H1 (cell line): ENCODE results near the gene UBE3B. TPM values are rescaled to one million over a fixed set of nuclear protein-coding genes. Genes with fewer than 3 reads are reported as not detected.

Source experiments
- CTCF ChIA-PET: fragments of 300-600 bp; sonication (Branson Sonifier 250); formaldehyde crosslinking; loops from one replicate; lab custom pipeline; 2021; ENCODE audit not compliant: partially characterized antibody; lab: Charles Lee
- POLR2A ChIA-PET: fragments of 300-600 bp; sonication (Branson Sonifier 250); formaldehyde crosslinking; loops from one replicate; lab custom pipeline; 2021; ENCODE audit warnings: inconsistent platforms; ENCODE audit not compliant: partially characterized antibody; lab: Charles Lee
- DNase-seq, 2 experiments: peaks; one replicate each; pipeline versions ENCODE4 v3.0.0 to v3.0.0-alpha.2; 2010 to 2022; ENCODE audit warnings: low spot score in 2 of 2, low read depth in 1 of 2, mixed read lengths in 1 of 2
- FAIRE-seq: peaks from 2 replicates; lab custom pipeline; 2011; peaks lifted over from hg19 to GRCh38; lab: Jason Lieb, UNC
- H2AFZ ChIP-seq: 2 replicates; pipeline ENCODE4 v1.8.1; 2012; ENCODE audit warnings: low read length, inconsistent platforms
- H2AK5ac ChIP-seq: 2 replicates; pipeline ENCODE4 v1.6.1; 2013; ENCODE audit warnings: low read depth, low read length
- H2BK120ac ChIP-seq: replicated peaks from 2 replicates; pipeline ENCODE3; 2013; ENCODE audit warnings: low read depth, low read length, inconsistent platforms
- H2BK12ac ChIP-seq: 2 replicates; pipeline ENCODE4 v1.6.1; 2013; ENCODE audit warnings: low read depth, low read length
- H2BK15ac ChIP-seq: 2 replicates; pipeline ENCODE4 v1.6.1; 2013; ENCODE audit warnings: low read length
- H2BK20ac ChIP-seq: 2 replicates; pipeline ENCODE4 v1.6.1; 2013; ENCODE audit warnings: low read length
- H2BK5ac ChIP-seq: 2 replicates; pipeline ENCODE4 v1.6.1; 2013; ENCODE audit warnings: low read depth, low read length
- H3K14ac ChIP-seq: 2 replicates; pipeline ENCODE4 v1.6.1; 2013; ENCODE audit warnings: inconsistent platforms; ENCODE audit not compliant: insufficient read length
- H3K18ac ChIP-seq: 2 replicates; pipeline ENCODE4 v1.6.1; 2013; ENCODE audit warnings: low read length; ENCODE audit errors: extremely low read depth
- H3K23ac ChIP-seq: 2 replicates; pipeline ENCODE4 v1.6.1; 2013; ENCODE audit warnings: inconsistent platforms; ENCODE audit not compliant: insufficient read length
- H3K23me2 ChIP-seq: 2 replicates; pipeline ENCODE4 v1.6.1; 2013; ENCODE audit warnings: low read depth, low read length
- H3K27ac ChIP-seq: 2 replicates; pipeline ENCODE4 v1.6.1; 2011; ENCODE audit warnings: low read depth, low read length, inconsistent platforms
- H3K27me3 ChIP-seq, 4 experiments: replicated peaks in 1 of 4; 1 replicate in 1 of 4; 2 replicates in 3 of 4; pipeline versions ENCODE4 v1.6.1 to v1.8.1; 2011 to 2013; ENCODE audit warnings: low read length in 3 of 4, mild to moderate bottlenecking in 3 of 4, inconsistent platforms in 2 of 4, mixed read lengths in 2 of 4, moderate library complexity in 1 of 4; ENCODE audit not compliant: control insufficient read depth in 3 of 4, insufficient read depth in 3 of 4; ENCODE audit errors: extremely low read depth in 1 of 4
- H3K36me3 ChIP-seq, 4 experiments: 2 replicates each; pipeline versions ENCODE4 v1.6.1 to v1.8.1; 2011 to 2013; ENCODE audit warnings: mild to moderate bottlenecking in 4 of 4, low read length in 3 of 4, moderate library complexity in 2 of 4, control low read depth in 1 of 4, inconsistent platforms in 1 of 4; ENCODE audit not compliant: insufficient read depth in 4 of 4, control insufficient read depth in 2 of 4
- H3K4ac ChIP-seq: replicated peaks from 2 replicates; pipeline ENCODE3; 2013; ENCODE audit warnings: low read length, low read depth, mixed read lengths, inconsistent platforms; ENCODE audit not compliant: insufficient read length
- H3K4me1 ChIP-seq, 4 experiments: replicated peaks in 1 of 4; 1 replicate in 1 of 4; 2 replicates in 3 of 4; pipeline versions ENCODE4 v1.6.1 to v1.8.1; 2011 to 2013; ENCODE audit warnings: low read length in 3 of 4, inconsistent platforms in 2 of 4, mixed read lengths in 1 of 4; ENCODE audit not compliant: insufficient read depth in 4 of 4, control insufficient read depth in 3 of 4
- H3K4me2 ChIP-seq, 2 experiments: 2 replicates each; pipeline versions ENCODE4 v1.6.1 to v1.8.1; 2011 to 2013; ENCODE audit warnings: low read depth in 2 of 2, low read length in 2 of 2, control low read depth in 1 of 2, inconsistent platforms in 1 of 2, mild to moderate bottlenecking in 1 of 2; ENCODE audit not compliant: insufficient read depth in 1 of 2
- H3K4me3 ChIP-seq, 4 experiments: fragments of 200-600, 300-600 bp in 1 of 4; sonication (generic), shearing (Covaris generic), sonication (Bioruptor Twin) in 1 of 4; 2 replicates each; pipeline versions ENCODE4 v1.5.1 to v1.8.1; 2011 to 2016; ENCODE audit warnings: low read length in 4 of 4, low read depth in 3 of 4, control low read depth in 2 of 4, inconsistent platforms in 2 of 4, mild to moderate bottlenecking in 2 of 4, mixed read lengths in 1 of 4, moderate library complexity in 1 of 4; ENCODE audit not compliant: insufficient read depth in 2 of 4; ENCODE audit errors: extremely low read depth in 1 of 4
- H3K56ac ChIP-seq: replicated peaks from 2 replicates; pipeline ENCODE3; 2013; ENCODE audit warnings: low read depth, mild to moderate bottlenecking, mixed read lengths, low read length, inconsistent platforms; ENCODE audit not compliant: insufficient read length
- H3K79me1 ChIP-seq: 2 replicates; pipeline ENCODE4 v1.6.1; 2013; ENCODE audit warnings: low read depth, low read length, control low read depth
- H3K79me2 ChIP-seq, 2 experiments: 2 replicates each; pipeline versions ENCODE4 v1.6.1 to v1.8.1; 2012 to 2013; ENCODE audit warnings: low read length in 2 of 2, mild to moderate bottlenecking in 2 of 2, inconsistent platforms in 1 of 2; ENCODE audit not compliant: insufficient read depth in 2 of 2, control insufficient read depth in 1 of 2
- H3K9ac ChIP-seq, 4 experiments: replicated peaks in 1 of 4; 1 replicate in 1 of 4; 2 replicates in 3 of 4; pipeline versions ENCODE4 v1.6.1 to v1.8.1; 2011 to 2013; ENCODE audit warnings: low read depth in 3 of 4, low read length in 3 of 4, control low read depth in 2 of 4, mild to moderate bottlenecking in 2 of 4, moderate library complexity in 2 of 4, inconsistent platforms in 1 of 4; ENCODE audit errors: extremely low read depth in 1 of 4
- H3K9me3 ChIP-seq, 2 experiments: 2 replicates each; pipeline versions ENCODE4 v1.6.1 to v1.8.1; 2012 to 2013; ENCODE audit warnings: mild to moderate bottlenecking in 2 of 2, moderate library complexity in 2 of 2, control low read depth in 1 of 2, inconsistent platforms in 1 of 2, low read depth in 1 of 2, low read length in 1 of 2, mixed read lengths in 1 of 2; ENCODE audit not compliant: insufficient read depth in 2 of 2
- H4K20me1 ChIP-seq, 2 experiments: replicated peaks in 1 of 2; 2 replicates each; pipeline versions ENCODE3 to v1.8.1; 2011 to 2013; ENCODE audit warnings: inconsistent platforms in 2 of 2, low read length in 2 of 2, mild to moderate bottlenecking in 1 of 2; ENCODE audit not compliant: insufficient read depth in 2 of 2, control insufficient read depth in 1 of 2
- H4K5ac ChIP-seq: 2 replicates; pipeline ENCODE4 v1.6.1; 2013; ENCODE audit warnings: low read length, low read depth, mixed read lengths, inconsistent platforms; ENCODE audit not compliant: insufficient read length
- H4K8ac ChIP-seq: 2 replicates; pipeline ENCODE4 v1.8.0; 2013; ENCODE audit warnings: mild to moderate bottlenecking, moderate library complexity, low read length, inconsistent platforms; ENCODE audit not compliant: insufficient read depth; ENCODE audit errors: extremely low read depth
- H4K91ac ChIP-seq: replicated peaks from 2 replicates; pipeline ENCODE3; 2013; ENCODE audit warnings: low read length, mixed read lengths, inconsistent platforms; ENCODE audit not compliant: insufficient read length
- CHD1 ChIP-seq: IDR thresholded peaks from 2 replicates; pipeline ENCODE4 v1.6.1; 2012; ENCODE audit warnings: low read depth, low read length, improper control_type of control experiment
- CTBP2 ChIP-seq: IDR thresholded peaks from 2 replicates; pipeline ENCODE4 v1.7.0; 2011; ENCODE audit warnings: borderline replicate concordance, mild to moderate bottlenecking, moderate library complexity, mixed read lengths, low read length; ENCODE audit not compliant: insufficient read depth, insufficient read length
- GTF2F1 ChIP-seq: IDR thresholded peaks from 2 replicates; pipeline ENCODE4 v1.6.1; 2012; ENCODE audit warnings: low read depth, low read length, improper control_type of control experiment, borderline replicate concordance
- HDAC2 ChIP-seq, 2 experiments: fragments of 300-600 bp in 1 of 2; sonication (generic) in 1 of 2; IDR thresholded peaks; 2 replicates each; pipeline ENCODE4 v1.6.1; 2011 to 2012; ENCODE audit warnings: low read depth in 2 of 2, low read length in 2 of 2, mild to moderate bottlenecking in 2 of 2, moderate library complexity in 2 of 2, borderline replicate concordance in 1 of 2, inconsistent platforms in 1 of 2
- PHF8 ChIP-seq: fragments of 200-600 bp; sonication (generic); conservative IDR thresholded peaks from 2 replicates; pipeline ENCODE4 v1.7.1; 2012; ENCODE audit warnings: low read depth, mild to moderate bottlenecking, inconsistent platforms, low read length, moderate library complexity
- POLR2A ChIP-seq, 2 experiments: IDR thresholded peaks; 1 replicate in 1 of 2; 2 replicates in 1 of 2; pipeline ENCODE4 v1.6.1; 2011; ENCODE audit warnings: low read depth in 2 of 2, low read length in 2 of 2, mild to moderate bottlenecking in 2 of 2; ENCODE audit errors: control extremely low read depth in 1 of 2
- RAD21 ChIP-seq, 2 experiments: IDR thresholded peaks in 1 of 2; conservative IDR thresholded peaks in 1 of 2; 2 replicates each; pipeline ENCODE4 v1.6.1; 2011; ENCODE audit warnings: low read depth in 2 of 2, low read length in 2 of 2, improper control_type of control experiment in 1 of 2, inconsistent platforms in 1 of 2, mild to moderate bottlenecking in 1 of 2, moderate library complexity in 1 of 2
- RNF2 ChIP-seq: fragments of 200-900, 300-1000 bp; sonication (generic); IDR thresholded peaks from 2 replicates; pipeline ENCODE4 v1.7.1; 2016; ENCODE audit warnings: borderline replicate concordance, low read depth, mild to moderate bottlenecking, antibody characterized with exemption, low read length; ENCODE audit not compliant: poor library complexity, severe bottlenecking; ENCODE audit errors: missing control alignments
- SP1 ChIP-seq: IDR thresholded peaks from 2 replicates; pipeline ENCODE4 v1.6.1; 2011; ENCODE audit warnings: low read depth, low read length
- SRF ChIP-seq: IDR thresholded peaks from 2 replicates; pipeline ENCODE4 v1.6.1; 2011; ENCODE audit warnings: mild to moderate bottlenecking, low read depth, low read length, moderate library complexity
- TAF1 ChIP-seq: IDR thresholded peaks from 2 replicates; pipeline ENCODE4 v1.6.1; 2011; ENCODE audit warnings: mild to moderate bottlenecking, low read depth, low read length
- TBP ChIP-seq: IDR thresholded peaks from 2 replicates; pipeline ENCODE4 v1.6.1; 2011; ENCODE audit warnings: low read depth, low read length, improper control_type of control experiment
- WGBS, 2 experiments: shearing (Covaris generic) in 1 of 2; methylation state at CpG; one replicate each; pipeline versions ENCODE4 v1.1.6 to v1.1.7; 2013 to 2015; ENCODE audit warnings: low lambda C conversion rate in 2 of 2, mixed read lengths in 2 of 2, inconsistent platforms in 1 of 2, low coverage in 1 of 2, missing lambda C conversion rate in 1 of 2; ENCODE audit not compliant: insufficient replicate concordance in 2 of 2, insufficient coverage in 1 of 2, insufficient read length in 1 of 2; ENCODE audit errors: extremely low coverage in 1 of 2, missing lambda C conversion rate in 1 of 2; 5-methylcytosine and 5-hydroxymethylcytosine counted together
- polyA plus RNA-seq, 7 experiments: library from polyadenylated mRNA; depleted of rRNA in 3 of 7; stranded (reverse) in 5 of 7; unstranded in 2 of 7; fragments of >200 nt in 5 of 7; fragments of 200-250 nt in 2 of 7; gene quantifications; 1 replicate in 5 of 7; 2 replicates in 1 of 7; 4 replicates in 1 of 7; pipeline versions ENCODE4 v1.2.1 to v1.2.3, GENCODE V29; 2011 to 2013; ENCODE audit warnings: missing spikeins in 2 of 7, mixed read lengths in 2 of 7
- total RNA-seq: library from RNA; stranded (reverse); fragmentation: NEBNext Ultra II Directional; extraction: Animal tissue kit (Norgen Biotek cat#: 25700); gene quantifications from 2 replicates; pipeline ENCODE4 v1.2.1, GENCODE V29; 2021
- TF ChIP-seq, protein P1 (sequence below): IDR thresholded peaks from 2 replicates; pipeline ENCODE4 v1.6.1; 2012; ENCODE audit warnings: inconsistent platforms

The UBE3B gene
- total and polyA plus RNA-seq, 2 of the 8 experiments (the other 6 are each of a cell fraction or from before 2014, with no cell fraction given): 14.0 to 21.1 TPM

DNA sequence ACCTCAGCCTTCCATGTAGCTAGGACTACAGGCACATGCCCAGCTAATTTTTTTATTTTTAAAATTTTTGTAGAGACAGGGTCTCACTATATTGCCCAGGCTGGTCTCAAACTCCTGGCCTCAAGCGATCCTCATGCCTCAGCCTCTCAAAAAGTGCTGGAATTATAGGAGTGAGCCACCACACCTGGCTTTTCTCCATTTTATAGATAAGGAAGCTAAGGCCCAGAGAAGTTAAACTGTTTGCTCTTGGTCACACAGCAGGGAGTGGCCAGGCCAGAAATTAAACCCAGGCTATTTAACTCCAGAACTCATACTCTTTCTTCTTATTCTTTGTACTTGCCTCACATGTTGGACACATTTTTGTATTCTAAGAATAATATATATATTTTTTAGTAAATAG is 16.5 kb downstream of the UBE3B start:
- H3K4me2 ChIP-seq: no peak overlapping the region
- H2BK15ac ChIP-seq: no peak overlapping the region
- 77% methylated on average over 1 of the region's 1 CpG; no CpG with 5 or more reads in 1 of the 2 experiments for WGBS, 2 experiments
- no peak overlapping the region for H4K8ac ChIP-seq
- H3K18ac ChIP-seq: no peak overlapping the region
- H3K9me3 ChIP-seq: 0 out of 4 replicates have a peak, but pooled peaks cover 0 to 4% of the 10 kb centered on the region in 2 experiments
- H3K27ac ChIP-seq: no peak overlapping the region
- H3K4me1 ChIP-seq: no peaks in the 10 kb centered on the region
- H3K4ac ChIP-seq: no peak overlapping the region
- H3K79me1 ChIP-seq: no peaks in the 10 kb centered on the region
- no peak overlapping the region for H2BK12ac ChIP-seq
- H3K9ac ChIP-seq: no peak overlapping the region
- H2BK120ac ChIP-seq: no peak overlapping the region
- H4K91ac ChIP-seq: no peak overlapping the region
- FAIRE-seq (no peak), DNase-seq (no peak)
- ChIA-PET POLR2A (interaction anchor here (2.0 kb wide), 1 partner anchor 17 kb away, joined by 8 read pairs; the partner anchor contains the start of genes KCTD10 and UBE3B), CTCF (interaction anchor here (1.6 to 3.4 kb wide), 3 partner anchors 22 to 100 kb away, joined by 4 to 14 read pairs (median 6); no protein-coding TSS in a partner anchor)
- H3K14ac ChIP-seq: no peak overlapping the region
- H2BK20ac ChIP-seq: no peak overlapping the region
- H4K5ac ChIP-seq: no peak overlapping the region
- no peak overlapping the region for H2BK5ac ChIP-seq
- no peak overlapping the region for H3K4me3 ChIP-seq
- no peak overlapping the region for H2AFZ ChIP-seq
- no peaks in the 10 kb centered on the region for H3K23me2 ChIP-seq
- no peak overlapping the region for H2AK5ac ChIP-seq
- H3K79me2 ChIP-seq: no peaks in the 10 kb centered on the region
- no peak overlapping the region for H3K23ac ChIP-seq
- no peak overlapping the region for H3K56ac ChIP-seq
- H3K27me3 ChIP-seq: no peaks in the 10 kb centered on the region
- no peaks in the 10 kb centered on the region for H4K20me1 ChIP-seq
- H3K36me3 ChIP-seq: peaks cover 3 to 39% (median 26%) of the 10 kb centered on the region in 4 experiments; a peak in 7 of 8 replicates
- TF ChIP-seq TAF1 (no peak), PHF8 (no peak), RAD21 (IDR thresholded peaks at IDR 0.05 in 1 of 2, conservative IDR thresholded peaks at IDR 0.05 in 1 of 2; ENCODE audit: low read depth in 2 of 2, low read length in 2 of 2) (no peak), SP1 (no peak), TBP (no peak), HDAC2 (IDR thresholded peaks at IDR 0.05; ENCODE audit: borderline replicate concordance in 1 of 2, low read depth in 2 of 2, low read length in 2 of 2) (no peak), CTBP2 (no peak), RNF2 (no peak), GTF2F1 (no peak), CHD1 (no peak), POLR2A (IDR thresholded peaks at IDR 0.05; ENCODE audit: control extremely low read depth in 1 of 2, low read depth in 2 of 2, low read length in 2 of 2) (no peak), SRF (no peak)
- TF ChIP-seq, protein P1, sequence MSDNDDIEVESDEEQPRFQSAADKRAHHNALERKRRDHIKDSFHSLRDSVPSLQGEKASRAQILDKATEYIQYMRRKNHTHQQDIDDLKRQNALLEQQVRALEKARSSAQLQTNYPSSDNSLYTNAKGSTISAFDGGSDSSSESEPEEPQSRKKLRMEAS: no peak
